Measurements from ENCODE around the gene HOXA6. TPM values are rescaled to one million over a fixed set of nuclear protein-coding genes. Genes with fewer than 3 reads are reported as not detected.

The HOXA6 gene
- total and polyA plus RNA-seq, 2 experiments from 2014 or later: not detected

GRCh38 chr7:27192546-27193334 is 45.2 kb upstream of the HOXA6 start:
- H3K36me3 ChIP-seq: no peaks in the 10 kb centered on the region
- no peak overlapping the region for H3K4me3 ChIP-seq
- no peaks in the 10 kb centered on the region for H3K9me3 ChIP-seq (ENCODE audit: low read depth)
- no peak for DNase-seq (ENCODE audit: low read depth in 1 of 2, low spot score in 1 of 2)
- no peak overlapping the region for H3K27ac ChIP-seq
- no peaks in the 10 kb centered on the region for H3K4me1 ChIP-seq (ENCODE audit: low read depth)
- TF ChIP-seq CTCF (IDR thresholded peaks at IDR 0.05; ENCODE audit: low read depth, low read length): no peak
- H3K27me3 ChIP-seq: peaks cover 100% of the 10 kb centered on the region

GRCh38 chr7:27191833-27192545 is 44.4 kb upstream of the HOXA6 start:
- DNase-seq (ENCODE audit: low read depth in 1 of 2, low spot score in 1 of 2): no peak
- no peak for TF ChIP-seq CTCF (IDR thresholded peaks at IDR 0.05; ENCODE audit: low read depth, low read length)
- Histone ChIP-seq H3K4me3 (no peak overlapping the region), H3K27me3 (peaks cover 100% of the 10 kb centered on the region), H3K4me1 (ENCODE audit: low read depth) (no peaks in the 10 kb centered on the region), H3K36me3 (no peaks in the 10 kb centered on the region), H3K9me3 (ENCODE audit: low read depth) (no peaks in the 10 kb centered on the region), H3K27ac (no peak overlapping the region)

- H3K4me3 ChIP-seq: no peak overlapping the region
- no peaks in the 10 kb centered on the region for H3K4me1 ChIP-seq (ENCODE audit: low read depth)
- no peak for DNase-seq (ENCODE audit: low read depth in 1 of 2, low spot score in 1 of 2)
- no peaks in the 10 kb centered on the region for H3K36me3 ChIP-seq
- no peaks in the 10 kb centered on the region for H3K9me3 ChIP-seq (ENCODE audit: low read depth)
- TF ChIP-seq CTCF (IDR thresholded peaks at IDR 0.05; ENCODE audit: low read depth, low read length): no peak
- H3K27ac ChIP-seq: no peak overlapping the region
- peaks cover 100% of the 10 kb centered on the region for H3K27me3 ChIP-seq
These were observed 43.7 kb upstream of the HOXA6 start for GRCh38 chr7:27191161-27191731.

DNA sequence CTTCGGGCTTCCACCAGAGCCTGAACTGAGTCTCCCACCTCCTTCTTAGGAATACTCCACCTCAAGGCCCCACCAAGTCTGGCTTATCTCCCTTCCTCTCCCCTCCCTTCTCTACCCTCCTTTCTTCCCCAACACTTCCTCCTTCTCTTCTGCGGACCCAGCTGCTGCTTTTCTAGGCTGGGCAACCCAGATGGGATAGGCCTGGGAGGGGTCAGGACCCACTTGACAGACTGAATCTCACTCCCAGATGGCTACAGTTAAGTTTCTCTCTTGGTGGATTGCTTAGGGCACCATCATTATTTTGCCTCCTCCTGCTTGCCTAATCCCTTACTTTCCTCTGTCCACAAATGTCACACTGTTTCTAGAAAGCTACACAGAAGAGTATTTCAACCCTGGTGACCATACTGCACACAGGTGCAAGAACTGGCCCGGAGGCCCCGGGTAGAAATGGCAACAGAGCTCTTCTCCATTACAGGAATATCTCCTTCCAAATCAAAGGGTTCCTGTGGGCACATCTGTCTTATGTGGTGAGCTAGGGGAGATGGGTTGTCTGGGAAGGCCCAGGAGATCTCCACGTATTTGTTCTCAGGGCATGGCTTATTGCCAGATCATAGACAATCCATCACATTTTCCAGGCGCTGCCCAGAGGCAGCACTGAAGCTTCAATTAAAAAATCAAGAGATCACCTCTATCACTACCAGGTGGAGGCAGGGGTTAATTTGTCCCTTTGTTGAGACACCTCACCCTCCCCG is 42.6 kb upstream of the HOXA6 start:
- peaks cover 100% of the 10 kb centered on the region for H3K27me3 ChIP-seq
- H3K9me3 ChIP-seq (ENCODE audit: low read depth): no peaks in the 10 kb centered on the region
- TF ChIP-seq CTCF (IDR thresholded peaks at IDR 0.05; ENCODE audit: low read depth, low read length): no peak
- H3K4me1 ChIP-seq (ENCODE audit: low read depth): no peaks in the 10 kb centered on the region
- no peak overlapping the region for H3K27ac ChIP-seq
- no peak for DNase-seq (ENCODE audit: low read depth in 1 of 2, low spot score in 1 of 2)
- H3K4me3 ChIP-seq: no peak overlapping the region
- H3K36me3 ChIP-seq: no peaks in the 10 kb centered on the region

DNA sequence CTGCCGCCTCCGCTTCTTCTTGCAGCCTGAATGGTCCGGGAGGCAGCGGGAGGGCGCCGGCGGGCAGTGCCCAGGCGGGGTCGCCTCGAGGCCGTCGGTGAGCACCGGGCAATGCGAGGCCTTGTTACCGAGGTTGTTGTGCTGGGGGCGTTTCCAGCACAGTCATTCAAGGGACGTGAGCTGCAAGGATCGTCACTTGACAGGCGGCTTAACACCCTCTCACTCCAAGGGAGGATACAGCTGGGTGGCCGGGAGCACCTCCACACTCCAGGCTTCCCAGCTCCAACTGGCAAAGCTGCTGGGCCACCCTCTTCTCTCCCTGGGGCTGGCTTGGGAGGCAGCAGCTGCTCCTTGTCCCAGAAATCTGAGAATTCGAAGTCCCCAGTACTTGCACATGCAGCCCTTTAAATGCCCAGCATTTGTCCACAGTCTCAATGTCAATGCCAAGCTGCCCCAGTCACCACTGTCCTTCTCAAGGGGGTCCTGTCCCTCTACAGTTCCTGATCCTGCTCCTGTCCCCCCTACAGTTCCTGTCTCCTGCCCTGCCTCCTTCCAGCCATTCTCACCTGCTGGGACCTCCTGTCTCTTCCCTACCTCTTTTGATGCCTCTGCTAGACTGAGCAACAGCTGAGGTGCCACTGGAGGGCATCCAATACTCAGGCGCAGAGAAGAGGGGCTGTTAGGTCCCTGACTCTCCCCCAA is 41.9 kb upstream of the HOXA6 start:
- Histone ChIP-seq H3K36me3 (no peaks in the 10 kb centered on the region), H3K4me3 (no peak overlapping the region), H3K4me1 (ENCODE audit: low read depth) (no peaks in the 10 kb centered on the region), H3K27me3 (peaks cover 100% of the 10 kb centered on the region), H3K9me3 (ENCODE audit: low read depth) (no peaks in the 10 kb centered on the region), H3K27ac (no peak overlapping the region)
- DNase-seq (ENCODE audit: low read depth in 1 of 2, low spot score in 1 of 2): no peak
- no peak for TF ChIP-seq CTCF (IDR thresholded peaks at IDR 0.05; ENCODE audit: low read depth, low read length)

All from cardiac muscle cell (in vitro differentiated cells and primary cell).